ENCODE data around the gene ADAMTS5.

ADAMTS5 gene

GRCh38 chr21:26892151-26892550 lies 74.7 kb downstream of the ADAMTS5 start:
- no peak for DNase-seq
- intact Hi-C loops (cut with DNase I): no loop called here

- intact Hi-C loops (cut with DNase I): no loop called here
- DNase-seq: no peak
Measured at GRCh38 chr21:26888931-26889330, 78.0 kb downstream of the ADAMTS5 start.

- DNase-seq: no peak
- intact Hi-C loops (cut with DNase I): no loop called here
Measured at GRCh38 chr21:26888256-26888655, 78.6 kb downstream of the ADAMTS5 start.

- no peak for DNase-seq
- intact Hi-C loops (cut with DNase I): no loop called here
Measured at GRCh38 chr21:26887251-26887650, 79.6 kb downstream of the ADAMTS5 start.

- intact Hi-C loops (cut with DNase I): no loop called here
- no peak for DNase-seq
Measured at GRCh38 chr21:26884436-26884835, 82.5 kb downstream of the ADAMTS5 start.

GRCh38 chr21:26883768-26884167 lies 83.1 kb downstream of the ADAMTS5 start:
- DNase-seq: no peak
- intact Hi-C loops (cut with DNase I): no loop called here

GRCh38 chr21:26881504-26882228 lies 85.2 kb downstream of the ADAMTS5 start:
- no peak for DNase-seq
- intact Hi-C loops (cut with DNase I): no loop called here

GRCh38 chr21:26877018-26877417 lies 89.9 kb downstream of the ADAMTS5 start:
- intact Hi-C loops (cut with DNase I): no loop called here

GRCh38 chr21:26874347-26874746 lies 92.5 kb downstream of the ADAMTS5 start:
- no peak for DNase-seq
- intact Hi-C loops (cut with DNase I): no loop called here

More at GRCh38 chr21:26877018-26877417, 89.9 kb downstream of the ADAMTS5 start:
- no peak for DNase-seq
